ENCODE data around the gene ZNF133.

GRCh38 chr20:18284805-18285533 is 3.4 kb upstream of the ZNF133 start:
- TF ChIP-seq, protein P1, sequence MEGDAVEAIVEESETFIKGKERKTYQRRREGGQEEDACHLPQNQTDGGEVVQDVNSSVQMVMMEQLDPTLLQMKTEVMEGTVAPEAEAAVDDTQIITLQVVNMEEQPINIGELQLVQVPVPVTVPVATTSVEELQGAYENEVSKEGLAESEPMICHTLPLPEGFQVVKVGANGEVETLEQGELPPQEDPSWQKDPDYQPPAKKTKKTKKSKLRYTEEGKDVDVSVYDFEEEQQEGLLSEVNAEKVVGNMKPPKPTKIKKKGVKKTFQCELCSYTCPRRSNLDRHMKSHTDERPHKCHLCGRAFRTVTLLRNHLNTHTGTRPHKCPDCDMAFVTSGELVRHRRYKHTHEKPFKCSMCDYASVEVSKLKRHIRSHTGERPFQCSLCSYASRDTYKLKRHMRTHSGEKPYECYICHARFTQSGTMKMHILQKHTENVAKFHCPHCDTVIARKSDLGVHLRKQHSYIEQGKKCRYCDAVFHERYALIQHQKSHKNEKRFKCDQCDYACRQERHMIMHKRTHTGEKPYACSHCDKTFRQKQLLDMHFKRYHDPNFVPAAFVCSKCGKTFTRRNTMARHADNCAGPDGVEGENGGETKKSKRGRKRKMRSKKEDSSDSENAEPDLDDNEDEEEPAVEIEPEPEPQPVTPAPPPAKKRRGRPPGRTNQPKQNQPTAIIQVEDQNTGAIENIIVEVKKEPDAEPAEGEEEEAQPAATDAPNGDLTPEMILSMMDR (conservative IDR thresholded peaks at IDR 0.05) = no peak
- TF ChIP-seq EZH2 (IDR thresholded peaks at IDR 0.05; ENCODE audit: low read depth) = no peak

All from PC-9 (cell line).